GM19395 (cell line): ENCODE measurements around the gene DGKQ.

Experiments used
- ATAC-seq: cut with Tn5 transposase; IDR thresholded peaks from one replicate; pipeline ENCODE4 v1.9.1; 2021; ENCODE audit warnings: mild to moderate bottlenecking, moderate library complexity; ENCODE audit not compliant: unreplicated experiment

Gene DGKQ

GRCh38 chr4:909821-910220, 63.5 kb downstream of the DGKQ start:
- no peak for ATAC-seq

DNA sequence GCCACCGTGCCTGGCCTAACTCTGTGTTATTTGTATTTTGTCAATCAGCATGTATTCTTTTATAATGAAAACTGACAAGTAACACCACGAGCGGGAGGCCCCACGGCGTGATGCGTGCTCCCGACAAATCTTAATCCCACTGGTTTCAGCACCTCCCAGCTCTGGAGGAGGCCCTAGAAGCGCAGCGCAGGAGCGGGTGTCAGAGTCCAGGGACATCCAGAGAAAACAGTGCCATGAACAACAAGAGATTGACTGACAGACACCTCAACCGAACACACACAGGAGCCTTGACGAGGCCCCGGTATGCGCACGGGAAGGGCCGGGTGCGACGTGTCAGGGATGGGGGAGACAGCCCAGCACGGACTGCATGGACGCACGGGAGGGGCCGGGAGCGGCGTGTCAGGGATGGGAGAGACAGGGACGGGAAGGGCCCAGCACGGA, 64.2 kb downstream of the DGKQ start:
- ATAC-seq = no peak
